Measurements from ENCODE around the gene QRICH1. TPM values are rescaled to one million over a fixed set of nuclear protein-coding genes. Genes with fewer than 3 reads are reported as not detected.

QRICH1 gene
- total and polyA plus RNA-seq, 2 of the 13 experiments (the other 11 are each of a cell fraction or from before 2014, with no cell fraction given): 52.6 to 102 TPM

DNA sequence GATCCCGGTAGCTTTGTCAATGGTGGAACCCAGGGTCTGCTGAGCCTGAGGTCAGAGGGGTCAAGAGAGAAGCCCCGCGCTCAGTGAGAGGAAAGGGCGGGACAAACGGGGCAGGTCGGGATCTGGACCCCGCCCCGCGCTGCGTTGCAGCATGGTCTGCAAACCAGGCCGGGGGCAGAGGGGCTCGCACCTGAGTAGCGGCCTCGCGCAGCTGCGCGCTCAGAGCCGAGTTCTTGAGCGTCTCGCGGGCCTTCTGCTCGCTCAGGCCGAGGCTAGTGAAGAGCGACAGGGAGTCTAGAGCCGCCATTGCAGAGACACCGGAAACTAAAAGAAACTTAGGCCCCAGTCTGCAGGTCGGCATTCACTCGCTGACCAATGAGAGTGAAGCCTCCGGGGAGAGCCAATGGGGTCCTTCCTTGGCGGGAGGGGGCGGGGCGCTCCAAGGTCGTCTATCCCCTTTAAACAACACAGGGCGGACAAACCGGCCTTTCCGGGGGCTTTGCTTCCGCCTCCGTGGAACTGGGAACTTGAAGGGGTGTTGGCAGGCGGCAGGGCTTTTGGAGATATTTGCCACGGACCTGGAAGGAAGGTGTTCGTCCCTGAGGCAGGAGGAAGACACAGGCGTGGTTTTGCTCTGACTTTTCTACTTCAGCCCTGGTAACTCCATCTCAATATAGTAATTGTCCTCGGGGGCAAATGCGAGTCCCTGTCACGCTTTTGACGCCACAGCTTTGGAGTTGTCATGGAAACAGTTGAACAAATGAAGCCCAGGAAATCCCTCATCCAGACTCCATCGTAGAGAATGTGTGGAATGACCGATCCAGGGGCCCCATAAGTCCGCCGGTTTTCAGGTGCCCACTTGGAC is 10.8 kb upstream of the QRICH1 start, which contains the start of gene QARS1 (continued):
- TF ChIP-seq ZNF260 (CRISPR knock-in tag; IDR thresholded peaks at IDR 0.05; ENCODE audit: borderline replicate concordance, low read depth) (no peak), NBN (conservative IDR thresholded peaks at IDR 0.05) (no peak), ZNF225 (CRISPR knock-in tag; IDR thresholded peaks at IDR 0.05) (no peak; the same call in 1 of the 2 replicates), ELF1 (CRISPR knock-in tag; IDR thresholded peaks at IDR 0.05) (peak; percentile 83), ISL2 (CRISPR knock-in tag; IDR thresholded peaks at IDR 0.05) (peak; percentile 37; the same call in 1 of the 2 replicates), MIXL1 (CRISPR knock-in tag; IDR thresholded peaks at IDR 0.05) (no peak), ONECUT2 (CRISPR knock-in tag; IDR thresholded peaks at IDR 0.05) (no peak), CREM (IDR thresholded peaks at IDR 0.05) (peak; percentile 63), CREM (CRISPR knock-in tag; IDR thresholded peaks at IDR 0.05) (no peak), ZNF44 (CRISPR knock-in tag; IDR thresholded peaks at IDR 0.05) (0 out of 2 replicates have a peak, but pooled peaks have one; percentile 69), NR1H2 (CRISPR knock-in tag; IDR thresholded peaks at IDR 0.05; ENCODE audit: borderline replicate concordance, low read depth) (no peak), GZF1 (CRISPR knock-in tag; IDR thresholded peaks at IDR 0.05) (no peak), JDP2 (CRISPR knock-in tag; IDR thresholded peaks at IDR 0.05; ENCODE audit: borderline replicate concordance) (no peak), ZMYM2 (CRISPR knock-in tag; IDR thresholded peaks at IDR 0.05) (peak; percentile 39; the same call in 1 of the 2 replicates), HOXA7 (CRISPR knock-in tag; IDR thresholded peaks at IDR 0.05) (no peak)
- TF ChIP-seq, protein P1, sequence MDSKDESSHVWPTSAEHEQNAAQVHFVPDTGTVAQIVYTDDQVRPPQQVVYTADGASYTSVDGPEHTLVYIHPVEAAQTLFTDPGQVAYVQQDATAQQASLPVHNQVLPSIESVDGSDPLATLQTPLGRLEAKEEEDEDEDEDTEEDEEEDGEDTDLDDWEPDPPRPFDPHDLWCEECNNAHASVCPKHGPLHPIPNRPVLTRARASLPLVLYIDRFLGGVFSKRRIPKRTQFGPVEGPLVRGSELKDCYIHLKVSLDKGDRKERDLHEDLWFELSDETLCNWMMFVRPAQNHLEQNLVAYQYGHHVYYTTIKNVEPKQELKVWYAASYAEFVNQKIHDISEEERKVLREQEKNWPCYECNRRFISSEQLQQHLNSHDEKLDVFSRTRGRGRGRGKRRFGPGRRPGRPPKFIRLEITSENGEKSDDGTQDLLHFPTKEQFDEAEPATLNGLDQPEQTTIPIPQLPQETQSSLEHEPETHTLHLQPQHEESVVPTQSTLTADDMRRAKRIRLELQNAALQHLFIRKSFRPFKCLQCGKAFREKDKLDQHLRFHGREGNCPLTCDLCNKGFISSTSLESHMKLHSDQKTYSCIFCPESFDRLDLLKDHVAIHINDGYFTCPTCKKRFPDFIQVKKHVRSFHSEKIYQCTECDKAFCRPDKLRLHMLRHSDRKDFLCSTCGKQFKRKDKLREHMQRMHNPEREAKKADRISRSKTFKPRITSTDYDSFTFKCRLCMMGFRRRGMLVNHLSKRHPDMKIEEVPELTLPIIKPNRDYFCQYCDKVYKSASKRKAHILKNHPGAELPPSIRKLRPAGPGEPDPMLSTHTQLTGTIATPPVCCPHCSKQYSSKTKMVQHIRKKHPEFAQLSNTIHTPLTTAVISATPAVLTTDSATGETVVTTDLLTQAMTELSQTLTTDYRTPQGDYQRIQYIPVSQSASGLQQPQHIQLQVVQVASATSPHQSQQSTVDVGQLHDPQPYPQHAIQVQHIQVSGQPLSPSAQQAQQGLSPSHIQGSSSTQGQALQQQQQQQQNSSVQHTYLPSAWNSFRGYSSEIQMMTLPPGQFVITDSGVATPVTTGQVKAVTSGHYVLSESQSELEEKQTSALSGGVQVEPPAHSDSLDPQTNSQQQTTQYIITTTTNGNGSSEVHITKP (CRISPR knock-in tag; IDR thresholded peaks at IDR 0.05; ENCODE audit: low read depth): peak; percentile 60; the same call in 1 of the 2 replicates
- TF ChIP-seq, protein P2, sequence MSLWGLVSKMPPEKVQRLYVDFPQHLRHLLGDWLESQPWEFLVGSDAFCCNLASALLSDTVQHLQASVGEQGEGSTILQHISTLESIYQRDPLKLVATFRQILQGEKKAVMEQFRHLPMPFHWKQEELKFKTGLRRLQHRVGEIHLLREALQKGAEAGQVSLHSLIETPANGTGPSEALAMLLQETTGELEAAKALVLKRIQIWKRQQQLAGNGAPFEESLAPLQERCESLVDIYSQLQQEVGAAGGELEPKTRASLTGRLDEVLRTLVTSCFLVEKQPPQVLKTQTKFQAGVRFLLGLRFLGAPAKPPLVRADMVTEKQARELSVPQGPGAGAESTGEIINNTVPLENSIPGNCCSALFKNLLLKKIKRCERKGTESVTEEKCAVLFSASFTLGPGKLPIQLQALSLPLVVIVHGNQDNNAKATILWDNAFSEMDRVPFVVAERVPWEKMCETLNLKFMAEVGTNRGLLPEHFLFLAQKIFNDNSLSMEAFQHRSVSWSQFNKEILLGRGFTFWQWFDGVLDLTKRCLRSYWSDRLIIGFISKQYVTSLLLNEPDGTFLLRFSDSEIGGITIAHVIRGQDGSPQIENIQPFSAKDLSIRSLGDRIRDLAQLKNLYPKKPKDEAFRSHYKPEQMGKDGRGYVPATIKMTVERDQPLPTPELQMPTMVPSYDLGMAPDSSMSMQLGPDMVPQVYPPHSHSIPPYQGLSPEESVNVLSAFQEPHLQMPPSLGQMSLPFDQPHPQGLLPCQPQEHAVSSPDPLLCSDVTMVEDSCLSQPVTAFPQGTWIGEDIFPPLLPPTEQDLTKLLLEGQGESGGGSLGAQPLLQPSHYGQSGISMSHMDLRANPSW (CRISPR knock-in tag; IDR thresholded peaks at IDR 0.05; ENCODE audit: borderline replicate concordance): no peak
- TF ChIP-seq, protein P3, sequence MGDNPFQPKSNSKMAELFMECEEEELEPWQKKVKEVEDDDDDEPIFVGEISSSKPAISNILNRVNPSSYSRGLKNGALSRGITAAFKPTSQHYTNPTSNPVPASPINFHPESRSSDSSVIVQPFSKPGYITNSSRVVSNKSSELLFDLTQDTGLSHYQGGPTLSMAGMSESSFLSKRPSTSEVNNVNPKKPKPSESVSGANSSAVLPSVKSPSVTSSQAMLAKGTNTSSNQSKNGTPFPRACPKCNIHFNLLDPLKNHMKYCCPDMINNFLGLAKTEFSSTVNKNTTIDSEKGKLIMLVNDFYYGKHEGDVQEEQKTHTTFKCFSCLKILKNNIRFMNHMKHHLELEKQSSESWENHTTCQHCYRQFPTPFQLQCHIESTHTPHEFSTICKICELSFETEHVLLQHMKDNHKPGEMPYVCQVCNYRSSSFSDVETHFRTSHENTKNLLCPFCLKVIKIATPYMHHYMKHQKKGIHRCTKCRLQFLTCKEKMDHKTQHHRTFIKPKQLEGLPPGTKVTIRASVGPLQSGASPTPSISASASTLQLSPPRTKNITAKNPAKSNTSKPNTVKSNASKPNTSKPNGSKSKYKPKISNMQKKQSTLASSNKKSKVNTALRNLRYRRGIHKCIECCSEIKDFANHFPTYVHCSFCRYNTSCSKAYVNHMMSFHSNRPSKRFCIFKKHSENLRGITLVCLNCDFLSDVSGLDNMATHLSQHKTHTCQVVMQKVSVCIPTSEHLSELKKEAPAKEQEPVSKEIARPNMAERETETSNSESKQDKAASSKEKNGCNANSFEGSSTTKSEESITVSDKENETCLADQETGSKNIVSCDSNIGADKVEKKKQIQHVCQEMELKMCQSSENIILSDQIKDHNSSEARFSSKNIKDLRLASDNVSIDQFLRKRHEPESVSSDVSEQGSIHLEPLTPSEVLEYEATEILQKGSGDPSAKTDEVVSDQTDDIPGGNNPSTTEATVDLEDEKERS (CRISPR knock-in tag; IDR thresholded peaks at IDR 0.05): no peak
- TF ChIP-seq, protein P4, sequence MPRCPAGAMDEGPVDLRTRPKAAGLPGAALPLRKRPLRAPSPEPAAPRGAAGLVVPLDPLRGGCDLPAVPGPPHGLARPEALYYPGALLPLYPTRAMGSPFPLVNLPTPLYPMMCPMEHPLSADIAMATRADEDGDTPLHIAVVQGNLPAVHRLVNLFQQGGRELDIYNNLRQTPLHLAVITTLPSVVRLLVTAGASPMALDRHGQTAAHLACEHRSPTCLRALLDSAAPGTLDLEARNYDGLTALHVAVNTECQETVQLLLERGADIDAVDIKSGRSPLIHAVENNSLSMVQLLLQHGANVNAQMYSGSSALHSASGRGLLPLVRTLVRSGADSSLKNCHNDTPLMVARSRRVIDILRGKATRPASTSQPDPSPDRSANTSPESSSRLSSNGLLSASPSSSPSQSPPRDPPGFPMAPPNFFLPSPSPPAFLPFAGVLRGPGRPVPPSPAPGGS (CRISPR knock-in tag; IDR thresholded peaks at IDR 0.05): peak; percentile 91

Data from HepG2 (cell line).